ENCODE results near the gene GRK5.
A peak's percentile ranks its signal among the peaks of the same experiment; 100 is the strongest.

Gene GRK5

DNA sequence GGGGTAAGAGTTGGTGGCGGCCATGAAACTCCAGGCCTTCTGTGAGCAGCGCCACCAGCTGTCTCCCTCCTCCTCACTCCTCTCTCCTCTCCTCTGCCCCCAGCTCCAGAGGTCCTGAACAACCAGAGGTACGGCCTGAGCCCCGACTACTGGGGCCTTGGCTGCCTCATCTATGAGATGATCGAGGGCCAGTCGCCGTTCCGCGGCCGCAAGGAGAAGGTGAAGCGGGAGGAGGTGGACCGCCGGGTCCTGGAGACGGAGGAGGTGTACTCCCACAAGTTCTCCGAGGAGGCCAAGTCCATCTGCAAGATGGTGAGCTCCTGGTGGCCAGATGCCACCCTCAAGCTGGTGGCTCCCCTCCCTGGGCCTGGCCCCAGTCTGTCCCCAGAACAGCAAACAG is 236.1 kb downstream of the GRK5 start:
- no peak overlapping the region for H3K4me3 ChIP-seq (ENCODE audit: low read depth, low read length)
- TF ChIP-seq, protein P1, sequence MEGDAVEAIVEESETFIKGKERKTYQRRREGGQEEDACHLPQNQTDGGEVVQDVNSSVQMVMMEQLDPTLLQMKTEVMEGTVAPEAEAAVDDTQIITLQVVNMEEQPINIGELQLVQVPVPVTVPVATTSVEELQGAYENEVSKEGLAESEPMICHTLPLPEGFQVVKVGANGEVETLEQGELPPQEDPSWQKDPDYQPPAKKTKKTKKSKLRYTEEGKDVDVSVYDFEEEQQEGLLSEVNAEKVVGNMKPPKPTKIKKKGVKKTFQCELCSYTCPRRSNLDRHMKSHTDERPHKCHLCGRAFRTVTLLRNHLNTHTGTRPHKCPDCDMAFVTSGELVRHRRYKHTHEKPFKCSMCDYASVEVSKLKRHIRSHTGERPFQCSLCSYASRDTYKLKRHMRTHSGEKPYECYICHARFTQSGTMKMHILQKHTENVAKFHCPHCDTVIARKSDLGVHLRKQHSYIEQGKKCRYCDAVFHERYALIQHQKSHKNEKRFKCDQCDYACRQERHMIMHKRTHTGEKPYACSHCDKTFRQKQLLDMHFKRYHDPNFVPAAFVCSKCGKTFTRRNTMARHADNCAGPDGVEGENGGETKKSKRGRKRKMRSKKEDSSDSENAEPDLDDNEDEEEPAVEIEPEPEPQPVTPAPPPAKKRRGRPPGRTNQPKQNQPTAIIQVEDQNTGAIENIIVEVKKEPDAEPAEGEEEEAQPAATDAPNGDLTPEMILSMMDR (IDR thresholded peaks at IDR 0.05; ENCODE audit: low read depth, low read length): no peak

- H3K4me3 ChIP-seq (ENCODE audit: low read depth, low read length): no peak overlapping the region
- TF ChIP-seq, protein P1 (IDR thresholded peaks at IDR 0.05; ENCODE audit: low read depth, low read length): no peak
Observed at GRCh38 chr10:119443970-119444660, 236.7 kb downstream of the GRK5 start.

GRCh38 chr10:119444866-119445265 is 237.5 kb downstream of the GRK5 start:
- H3K4me3 ChIP-seq (ENCODE audit: low read depth, low read length): no peak overlapping the region
- TF ChIP-seq, protein P1 (IDR thresholded peaks at IDR 0.05; ENCODE audit: low read depth, low read length): no peak

GRCh38 chr10:119445311-119445934 is 238.1 kb downstream of the GRK5 start:
- TF ChIP-seq, protein P1 (IDR thresholded peaks at IDR 0.05; ENCODE audit: low read depth, low read length): peak; percentile 87
- H3K4me3 ChIP-seq (ENCODE audit: low read depth, low read length): no peak overlapping the region

DNA sequence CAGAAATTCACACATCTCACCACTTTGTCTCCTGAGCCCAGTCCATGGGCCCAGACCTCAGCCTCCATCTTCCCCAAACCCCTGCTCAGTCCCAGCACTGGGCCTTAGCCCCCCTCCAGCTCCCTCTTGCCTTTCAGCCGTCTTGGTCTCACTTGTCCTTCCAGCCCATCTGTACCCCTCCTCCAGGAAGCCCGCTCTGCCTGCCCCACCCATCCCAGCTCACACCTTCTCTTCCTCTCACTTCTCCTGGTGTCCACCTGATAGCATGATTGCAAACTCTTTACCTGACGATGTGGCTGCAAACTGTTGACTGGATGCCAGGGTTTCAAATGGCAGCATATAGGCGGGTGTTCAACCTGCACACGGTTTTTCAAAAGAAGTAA is 238.6 kb downstream of the GRK5 start:
- no peak overlapping the region for H3K4me3 ChIP-seq (ENCODE audit: low read depth, low read length)
- TF ChIP-seq, protein P1 (IDR thresholded peaks at IDR 0.05; ENCODE audit: low read depth, low read length): no peak

- TF ChIP-seq, protein P1 (IDR thresholded peaks at IDR 0.05; ENCODE audit: low read depth, low read length): no peak
- no peak overlapping the region for H3K4me3 ChIP-seq (ENCODE audit: low read depth, low read length)
Observed at GRCh38 chr10:119446441-119447277, 239.3 kb downstream of the GRK5 start.

DNA sequence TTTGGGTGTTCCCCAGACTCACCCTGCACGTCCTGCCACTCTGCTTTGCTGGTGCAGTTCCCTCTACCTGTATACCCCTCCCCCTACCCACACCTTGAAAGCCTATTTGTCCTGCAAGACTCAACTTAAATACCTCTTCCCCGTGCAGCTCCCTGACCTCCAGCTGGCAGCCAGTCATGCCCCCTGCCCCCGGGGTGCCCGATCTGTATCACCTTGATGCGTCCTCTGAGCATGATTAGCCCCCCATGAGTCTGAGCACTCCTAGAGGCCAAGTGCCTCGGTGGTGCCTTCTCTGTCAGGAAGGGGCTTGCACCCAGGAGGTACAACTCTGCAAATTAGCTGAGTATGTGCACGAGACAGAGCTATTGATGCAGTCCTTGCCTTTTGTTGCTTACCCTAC is 240.1 kb downstream of the GRK5 start:
- no peak overlapping the region for H3K4me3 ChIP-seq (ENCODE audit: low read depth, low read length)
- TF ChIP-seq, protein P1 (IDR thresholded peaks at IDR 0.05; ENCODE audit: low read depth, low read length): no peak

Data from WI38 (cell line).